Measurements from ENCODE around the gene TENM4.

- TF ChIP-seq RXRA (IDR thresholded peaks at IDR 0.05) (no peak), CTCF (IDR thresholded peaks at IDR 0.05; ENCODE audit: low read depth, low read length, missing input control) (peak; percentile 8), HNF4A (conservative IDR thresholded peaks at IDR 0.05) (no peak), JUND (IDR thresholded peaks at IDR 0.05) (no peak), HNF4G (IDR thresholded peaks at IDR 0.05) (no peak), MAX (IDR thresholded peaks at IDR 0.05) (no peak), ZBTB33 (IDR thresholded peaks at IDR 0.05) (no peak), REST (IDR thresholded peaks at IDR 0.05) (no peak), TAF1 (conservative IDR thresholded peaks at IDR 0.05) (no peak), GABPA (IDR thresholded peaks at IDR 0.05 in 1 of 2, conservative IDR thresholded peaks at IDR 0.05 in 1 of 2) (no peak), SP1 (IDR thresholded peaks at IDR 0.05) (no peak)
Observed at GRCh38 chr11:79052544-79052943, 388.3 kb downstream of the TENM4 start.
